GM12874 (cell line): ENCODE results near the gene TMX4.

Source experiments
- TF ChIP-seq, protein P1 (sequence below): IDR thresholded peaks from 2 replicates; pipeline ENCODE4 v1.5.1; 2011; ENCODE audit warnings: low read depth, mild to moderate bottlenecking, control low read depth, low read length, moderate library complexity; ENCODE audit not compliant: insufficient read depth

The TMX4 gene

DNA sequence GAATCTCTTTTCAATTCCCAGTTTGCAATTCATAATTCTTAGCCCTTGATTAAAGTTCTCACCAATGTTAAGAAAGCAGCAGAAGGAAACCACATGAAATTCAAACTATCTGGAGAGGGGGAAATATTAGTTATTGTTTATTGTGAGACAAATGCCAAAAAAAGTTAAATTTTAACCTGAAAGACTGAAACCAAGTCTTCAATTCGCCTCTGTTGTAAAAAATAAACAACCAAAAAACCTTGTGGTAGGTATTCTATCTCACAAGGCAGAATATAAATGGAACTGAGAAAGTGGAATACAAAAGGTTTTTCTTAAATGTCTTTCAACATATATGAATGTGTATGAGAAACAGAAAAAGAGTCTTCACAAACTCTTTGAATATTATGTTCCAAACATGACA is 24.8 kb downstream of the TMX4 start:
- TF ChIP-seq, protein P1, sequence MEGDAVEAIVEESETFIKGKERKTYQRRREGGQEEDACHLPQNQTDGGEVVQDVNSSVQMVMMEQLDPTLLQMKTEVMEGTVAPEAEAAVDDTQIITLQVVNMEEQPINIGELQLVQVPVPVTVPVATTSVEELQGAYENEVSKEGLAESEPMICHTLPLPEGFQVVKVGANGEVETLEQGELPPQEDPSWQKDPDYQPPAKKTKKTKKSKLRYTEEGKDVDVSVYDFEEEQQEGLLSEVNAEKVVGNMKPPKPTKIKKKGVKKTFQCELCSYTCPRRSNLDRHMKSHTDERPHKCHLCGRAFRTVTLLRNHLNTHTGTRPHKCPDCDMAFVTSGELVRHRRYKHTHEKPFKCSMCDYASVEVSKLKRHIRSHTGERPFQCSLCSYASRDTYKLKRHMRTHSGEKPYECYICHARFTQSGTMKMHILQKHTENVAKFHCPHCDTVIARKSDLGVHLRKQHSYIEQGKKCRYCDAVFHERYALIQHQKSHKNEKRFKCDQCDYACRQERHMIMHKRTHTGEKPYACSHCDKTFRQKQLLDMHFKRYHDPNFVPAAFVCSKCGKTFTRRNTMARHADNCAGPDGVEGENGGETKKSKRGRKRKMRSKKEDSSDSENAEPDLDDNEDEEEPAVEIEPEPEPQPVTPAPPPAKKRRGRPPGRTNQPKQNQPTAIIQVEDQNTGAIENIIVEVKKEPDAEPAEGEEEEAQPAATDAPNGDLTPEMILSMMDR: no peak

DNA sequence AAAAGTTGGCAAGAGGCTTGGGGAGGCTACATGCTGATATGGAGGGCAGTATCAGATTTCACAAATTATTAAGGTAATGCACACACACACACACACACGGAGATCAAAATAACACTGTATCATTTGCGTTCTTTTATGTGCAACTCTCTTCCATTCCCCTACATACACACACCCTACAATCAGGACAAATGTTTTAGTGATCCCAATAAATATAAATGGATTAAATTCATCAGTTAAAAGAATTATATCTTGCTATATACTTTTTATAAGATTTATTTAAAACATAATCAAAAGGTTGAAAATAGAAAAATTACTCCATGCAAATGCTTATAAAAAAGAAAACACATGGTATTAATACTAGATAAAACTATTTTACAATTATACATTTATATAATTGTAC is 25.9 kb downstream of the TMX4 start:
- TF ChIP-seq, protein P1: no peak

DNA sequence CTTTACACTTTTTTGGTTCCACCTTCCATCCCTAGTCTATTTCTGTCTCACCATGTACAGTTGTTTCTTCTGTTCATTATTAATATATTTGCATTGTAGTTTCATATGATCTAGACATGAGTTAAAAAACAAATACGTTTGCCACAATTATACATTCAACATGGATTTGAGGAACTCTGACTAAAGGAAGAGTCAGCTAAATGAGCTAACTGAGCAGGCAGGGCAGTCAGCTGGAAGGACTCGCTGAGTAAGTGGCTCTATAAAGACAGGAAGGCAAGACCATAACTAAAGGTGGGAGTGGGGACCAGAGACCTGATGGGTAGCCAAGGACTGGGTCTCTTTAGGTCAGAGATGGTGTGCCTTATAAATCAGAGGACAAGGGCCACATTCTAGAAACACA is 26.3 kb downstream of the TMX4 start:
- TF ChIP-seq, protein P1: no peak

DNA sequence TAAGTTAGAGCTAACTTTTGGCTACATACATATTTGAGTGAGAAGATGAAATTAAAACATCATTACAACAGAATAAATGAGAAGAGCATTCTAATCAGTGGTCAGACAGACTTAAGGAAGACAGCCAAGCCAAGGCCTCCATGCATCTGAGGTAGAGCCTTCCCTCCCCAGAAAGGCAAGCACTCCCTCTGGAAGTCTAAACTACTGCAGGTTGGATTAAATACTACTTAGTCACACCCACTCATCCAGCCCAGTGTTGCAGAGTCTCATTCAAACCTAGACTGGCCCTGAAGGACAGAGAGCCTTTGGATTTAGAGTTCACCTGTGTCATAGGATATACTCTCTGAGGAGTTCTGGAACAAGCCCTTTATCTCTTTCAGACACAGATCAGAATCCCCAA is 29.2 kb downstream of the TMX4 start:
- TF ChIP-seq, protein P1: no peak

DNA sequence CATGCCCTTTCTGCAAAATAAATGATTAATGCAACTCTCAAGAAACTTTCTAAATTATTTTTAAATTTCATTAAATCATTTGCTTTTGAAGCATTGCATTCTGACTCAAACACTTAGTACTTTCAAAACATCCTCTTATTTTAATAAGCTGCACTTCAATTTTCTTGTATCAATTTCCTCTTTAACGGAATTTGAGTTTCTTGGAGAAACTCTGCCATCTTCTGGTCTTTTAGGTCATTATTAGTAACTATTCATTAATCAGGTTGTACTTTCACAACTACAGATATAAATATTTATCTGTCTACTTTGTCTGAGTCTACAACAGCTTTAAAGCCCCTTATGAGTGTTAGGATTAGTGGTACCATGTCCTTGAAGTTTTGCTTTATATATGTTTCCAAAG is 30.2 kb downstream of the TMX4 start:
- TF ChIP-seq, protein P1: no peak

DNA sequence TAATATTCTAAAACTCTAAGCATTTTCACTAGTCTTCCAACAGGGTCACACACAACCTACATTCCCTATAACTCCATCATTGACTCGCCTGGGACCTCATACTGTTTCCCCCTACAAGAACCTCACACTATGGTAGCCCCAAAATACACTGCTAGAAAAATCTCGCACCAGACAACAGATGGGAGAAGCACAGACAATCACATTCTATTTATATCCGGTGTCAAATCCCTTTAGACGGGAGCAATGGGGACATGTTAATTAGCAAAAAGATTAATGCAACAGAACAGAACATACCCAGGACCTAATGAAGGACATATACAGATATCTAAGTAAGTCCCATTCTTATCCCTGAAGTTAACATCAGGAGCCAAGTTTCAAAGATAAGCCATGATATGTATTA is 33.6 kb downstream of the TMX4 start:
- TF ChIP-seq, protein P1: no peak

DNA sequence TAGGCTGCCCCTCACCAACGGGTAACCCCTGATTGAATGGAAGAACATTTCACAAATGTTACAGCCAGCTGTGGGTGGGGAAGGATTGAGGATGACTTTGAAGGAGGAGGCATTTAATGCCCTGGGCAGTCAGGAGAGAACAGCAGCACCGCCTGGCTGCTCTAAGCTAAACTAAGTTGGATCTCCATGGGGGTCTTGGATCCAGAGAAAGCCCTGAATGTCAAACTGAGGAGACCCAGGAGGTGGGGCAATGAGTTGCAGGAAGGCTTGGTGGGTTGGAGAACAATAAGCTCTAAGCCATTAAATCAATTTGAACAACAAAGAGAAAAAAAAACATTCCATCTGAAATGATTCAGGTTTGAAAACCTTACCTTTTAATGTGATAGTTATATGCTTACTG is 35.4 kb downstream of the TMX4 start:
- TF ChIP-seq, protein P1: no peak

DNA sequence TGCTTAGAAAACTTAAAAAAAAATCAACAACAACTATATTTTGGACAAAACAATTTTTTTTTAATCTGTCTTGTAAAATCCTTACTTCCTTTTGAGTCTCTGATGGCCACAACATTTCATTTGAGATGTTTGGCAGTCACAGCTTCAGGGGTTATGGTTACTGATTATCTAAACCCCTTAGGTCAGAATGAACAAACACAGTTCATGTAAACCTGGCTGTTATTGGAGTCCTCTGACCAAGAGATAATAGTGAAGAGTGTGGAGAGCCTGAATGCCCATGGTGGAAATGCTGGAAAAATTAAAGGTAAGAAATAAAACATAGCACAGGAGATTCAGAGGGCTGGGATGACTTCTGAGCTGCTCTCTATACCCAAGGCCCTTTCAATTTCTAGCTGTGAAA is 38.2 kb downstream of the TMX4 start:
- TF ChIP-seq, protein P1: no peak
